ENCODE results near the gene STX8. TPM values are rescaled to one million over a fixed set of nuclear protein-coding genes. Genes with fewer than 3 reads are reported as not detected.

STX8 gene
- polyA plus RNA-seq, 1 of the 3 experiments (the other 2 are of a cell fraction): 51.3 TPM

DNA sequence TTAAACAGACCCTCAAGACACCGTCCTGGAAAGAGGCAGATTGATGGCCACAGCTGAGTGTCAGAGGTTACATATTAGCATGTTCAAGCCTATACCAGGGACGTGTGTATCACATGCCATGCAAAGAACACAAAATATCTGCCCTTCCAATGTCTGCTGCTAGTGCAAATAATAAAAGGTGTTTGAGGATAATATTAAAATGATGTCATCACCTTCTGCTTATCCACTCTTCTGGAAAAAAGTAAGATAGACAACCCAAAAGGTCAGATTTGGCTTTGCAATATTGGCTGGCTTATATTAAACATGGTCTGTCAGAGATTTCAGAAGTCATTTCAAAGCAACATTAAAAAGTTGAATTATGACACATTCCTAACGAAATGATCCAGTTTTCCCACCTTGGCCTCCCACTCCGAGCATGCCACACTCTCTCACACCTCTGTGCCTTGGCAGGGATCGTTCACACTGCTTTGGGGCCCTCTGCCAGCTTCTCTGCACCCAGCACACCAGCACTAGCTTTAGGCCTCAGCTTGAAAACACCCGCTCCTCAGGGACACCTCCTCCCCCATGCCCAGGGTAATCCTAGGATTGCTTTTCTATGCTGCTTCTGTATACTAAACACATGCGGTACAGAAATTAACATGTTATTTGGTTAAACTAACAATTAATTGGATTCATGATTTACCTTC lies 306.1 kb downstream of the STX8 start:
- CTCF ChIA-PET: no interaction called here

DNA sequence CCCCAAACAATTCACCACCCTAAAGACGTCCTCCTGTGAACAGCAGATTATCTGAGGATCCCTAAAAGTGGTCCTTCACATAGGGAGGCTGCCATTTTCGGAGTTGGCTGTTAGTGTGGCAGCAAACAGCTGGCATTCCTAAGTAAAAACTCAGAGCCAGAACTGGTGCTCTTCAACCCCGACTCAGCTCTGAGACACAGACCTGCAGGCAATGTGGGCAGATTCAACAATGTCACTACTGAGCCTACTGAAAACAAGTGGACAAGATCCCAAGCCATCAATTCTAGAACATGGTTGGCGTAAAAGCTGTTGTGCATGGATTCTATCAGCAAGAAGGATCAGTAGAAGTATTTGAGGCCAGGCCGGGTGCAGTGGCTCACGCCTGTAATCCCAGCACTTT lies 307.1 kb downstream of the STX8 start:
- H3K27me3 ChIP-seq (ENCODE audit: insufficient read depth): no peaks in the 10 kb centered on the region
- no peaks in the 10 kb centered on the region for H3F3A ChIP-seq (replicated peaks; ENCODE audit: insufficient read depth)
- H3K9me2 ChIP-seq: no peaks in the 10 kb centered on the region
- H3K79me2 ChIP-seq (ENCODE audit: insufficient read depth): no peaks in the 10 kb centered on the region
- no peak overlapping the region for H3K9ac ChIP-seq
- no peaks in the 10 kb centered on the region for H3K36me3 ChIP-seq (replicated peaks in 1 of 2; ENCODE audit: control insufficient read depth in 1 of 2, insufficient read depth in 2 of 2, low read length in 1 of 2)
- ChIA-PET CTCF (no interaction called here), POLR2A (no interaction called here)
- no peak for DNase-seq
- WGBS (ENCODE audit: low lambda C conversion rate): 87% methylated on average over 4 of the region's 6 CpGs
- H3K4me3 ChIP-seq (ENCODE audit: low read depth in 2 of 2, low read length in 1 of 2): no peak overlapping the region
- no peak overlapping the region for H3K4me2 ChIP-seq
- no peak overlapping the region for H2AFZ ChIP-seq (ENCODE audit: low read depth)
- H3K4me1 ChIP-seq (ENCODE audit: control insufficient read depth in 1 of 2, insufficient read depth in 2 of 2, low read depth in 1 of 2, low read length in 1 of 2): no peaks in the 10 kb centered on the region
- no peak for TF ChIP-seq TAF1 (IDR thresholded peaks at IDR 0.05; ENCODE audit: borderline replicate concordance, low read depth, low read length)
- no peak for TF ChIP-seq YY1 (IDR thresholded peaks at IDR 0.05; ENCODE audit: low read depth)
- no peak for TF ChIP-seq GATA2 (CRISPR knock-in tag; IDR thresholded peaks at IDR 0.05)
- TF ChIP-seq FOXM1 (IDR thresholded peaks at IDR 0.05; ENCODE audit: low read depth): no peak
- no peaks in the 10 kb centered on the region for H4K20me1 ChIP-seq (ENCODE audit: insufficient read depth)
- H3K27ac ChIP-seq (ENCODE audit: low read depth in 2 of 2, low read length in 1 of 2): no peak overlapping the region
- no peaks in the 10 kb centered on the region for H3K9me3 ChIP-seq

More for the DNA sequence above, 306.1 kb downstream of the STX8 start:
- H3K27ac ChIP-seq (ENCODE audit: low read depth in 2 of 2, low read length in 1 of 2): no peak overlapping the region
- no peaks in the 10 kb centered on the region; a peak in 1 of 4 replicates for H3K4me1 ChIP-seq (ENCODE audit: control insufficient read depth in 1 of 2, insufficient read depth in 2 of 2, low read depth in 1 of 2, low read length in 1 of 2)
- WGBS (ENCODE audit: low lambda C conversion rate): 79% methylated on average over 7 of the region's 7 CpGs
- H3K79me2 ChIP-seq (ENCODE audit: insufficient read depth): no peaks in the 10 kb centered on the region
- H3K9ac ChIP-seq: no peak overlapping the region
- no peak for TF ChIP-seq MXI1 (IDR thresholded peaks at IDR 0.05; ENCODE audit: low read depth, low read length)
- no peak for TF ChIP-seq POLR2AphosphoS5 (IDR thresholded peaks at IDR 0.05; ENCODE audit: low read depth, low read length)
- TF ChIP-seq, protein P1, sequence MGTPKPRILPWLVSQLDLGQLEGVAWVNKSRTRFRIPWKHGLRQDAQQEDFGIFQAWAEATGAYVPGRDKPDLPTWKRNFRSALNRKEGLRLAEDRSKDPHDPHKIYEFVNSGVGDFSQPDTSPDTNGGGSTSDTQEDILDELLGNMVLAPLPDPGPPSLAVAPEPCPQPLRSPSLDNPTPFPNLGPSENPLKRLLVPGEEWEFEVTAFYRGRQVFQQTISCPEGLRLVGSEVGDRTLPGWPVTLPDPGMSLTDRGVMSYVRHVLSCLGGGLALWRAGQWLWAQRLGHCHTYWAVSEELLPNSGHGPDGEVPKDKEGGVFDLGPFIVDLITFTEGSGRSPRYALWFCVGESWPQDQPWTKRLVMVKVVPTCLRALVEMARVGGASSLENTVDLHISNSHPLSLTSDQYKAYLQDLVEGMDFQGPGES (IDR thresholded peaks at IDR 0.05; ENCODE audit: low read depth, low read length): no peak
- TF ChIP-seq RFX5 (IDR thresholded peaks at IDR 0.05; ENCODE audit: low read length): no peak
- TF ChIP-seq, protein P2, sequence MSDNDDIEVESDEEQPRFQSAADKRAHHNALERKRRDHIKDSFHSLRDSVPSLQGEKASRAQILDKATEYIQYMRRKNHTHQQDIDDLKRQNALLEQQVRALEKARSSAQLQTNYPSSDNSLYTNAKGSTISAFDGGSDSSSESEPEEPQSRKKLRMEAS (IDR thresholded peaks at IDR 0.05; ENCODE audit: low read depth): no peak
- TF ChIP-seq, protein P3, sequence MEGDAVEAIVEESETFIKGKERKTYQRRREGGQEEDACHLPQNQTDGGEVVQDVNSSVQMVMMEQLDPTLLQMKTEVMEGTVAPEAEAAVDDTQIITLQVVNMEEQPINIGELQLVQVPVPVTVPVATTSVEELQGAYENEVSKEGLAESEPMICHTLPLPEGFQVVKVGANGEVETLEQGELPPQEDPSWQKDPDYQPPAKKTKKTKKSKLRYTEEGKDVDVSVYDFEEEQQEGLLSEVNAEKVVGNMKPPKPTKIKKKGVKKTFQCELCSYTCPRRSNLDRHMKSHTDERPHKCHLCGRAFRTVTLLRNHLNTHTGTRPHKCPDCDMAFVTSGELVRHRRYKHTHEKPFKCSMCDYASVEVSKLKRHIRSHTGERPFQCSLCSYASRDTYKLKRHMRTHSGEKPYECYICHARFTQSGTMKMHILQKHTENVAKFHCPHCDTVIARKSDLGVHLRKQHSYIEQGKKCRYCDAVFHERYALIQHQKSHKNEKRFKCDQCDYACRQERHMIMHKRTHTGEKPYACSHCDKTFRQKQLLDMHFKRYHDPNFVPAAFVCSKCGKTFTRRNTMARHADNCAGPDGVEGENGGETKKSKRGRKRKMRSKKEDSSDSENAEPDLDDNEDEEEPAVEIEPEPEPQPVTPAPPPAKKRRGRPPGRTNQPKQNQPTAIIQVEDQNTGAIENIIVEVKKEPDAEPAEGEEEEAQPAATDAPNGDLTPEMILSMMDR (IDR thresholded peaks at IDR 0.05): no peak
- TF ChIP-seq TCF12 (IDR thresholded peaks at IDR 0.05): no peak
- TF ChIP-seq JUND (IDR thresholded peaks at IDR 0.05): no peak
- no peak for TF ChIP-seq NRF1 (IDR thresholded peaks at IDR 0.05; ENCODE audit: low read depth, low read length)
- no peak for TF ChIP-seq RAD21 (IDR thresholded peaks at IDR 0.05; ENCODE audit: low read length)
- TF ChIP-seq CHD2 (IDR thresholded peaks at IDR 0.05; ENCODE audit: low read length, partially characterized antibody): no peak
- no peak for TF ChIP-seq RXRA (IDR thresholded peaks at IDR 0.05; ENCODE audit: borderline replicate concordance, low read depth)
- no peak for TF ChIP-seq NFIC (IDR thresholded peaks at IDR 0.05; ENCODE audit: borderline replicate concordance)
- no peak for TF ChIP-seq GABPA (IDR thresholded peaks at IDR 0.05; ENCODE audit: low read depth)
- TF ChIP-seq YY1 (IDR thresholded peaks at IDR 0.05; ENCODE audit: low read depth): no peak
- TF ChIP-seq EP300 (IDR thresholded peaks at IDR 0.05; ENCODE audit: borderline replicate concordance in 1 of 2, low read depth in 1 of 2, low read length in 1 of 2): no peak
- no peaks in the 10 kb centered on the region for H3K27me3 ChIP-seq (ENCODE audit: insufficient read depth)
- no peaks in the 10 kb centered on the region for H4K20me1 ChIP-seq (ENCODE audit: insufficient read depth)
- no peak overlapping the region for H2AFZ ChIP-seq (ENCODE audit: low read depth)
- no peaks in the 10 kb centered on the region for H3K9me3 ChIP-seq
- H3K36me3 ChIP-seq (replicated peaks in 1 of 2; ENCODE audit: control insufficient read depth in 1 of 2, insufficient read depth in 2 of 2, low read length in 1 of 2): no peaks in the 10 kb centered on the region
- no peak overlapping the region for H3K4me2 ChIP-seq
- H3F3A ChIP-seq (replicated peaks; ENCODE audit: insufficient read depth): no peaks in the 10 kb centered on the region
- H3K9me2 ChIP-seq: no peaks in the 10 kb centered on the region
- POLR2A ChIA-PET: no interaction called here
- DNase-seq: no peak
- H3K4me3 ChIP-seq (ENCODE audit: low read depth in 2 of 2, low read length in 1 of 2): no peak overlapping the region

Data from SK-N-SH (cell line).